LNCaP clone FGC (cell line): ENCODE measurements around the gene ANGPTL7.
"Not testable (repeated sequence)": the region's sequence is repeated elsewhere in the genome, so short reads cannot be mapped to it uniquely, and the experiment has no call there.

Experiments used
- DNase-seq: peaks from one replicate; pipeline ENCODE4 v3.0.0-alpha.2; 2011; ENCODE audit warnings: low read depth
- H3K4me3 ChIP-seq: 2 replicates; pipeline ENCODE4 v1.5.1; 2011; ENCODE audit warnings: mild to moderate bottlenecking, low read depth, low read length, control low read depth
- CTCF ChIP-seq: IDR thresholded peaks from 2 replicates; pipeline ENCODE4 v1.5.1; 2012; ENCODE audit warnings: mild to moderate bottlenecking; ENCODE audit not compliant: control insufficient read depth, insufficient read depth; ENCODE audit errors: extremely low read depth

The ANGPTL7 gene

GRCh38 chr1:11179125-11179524 lies 10.0 kb upstream of the ANGPTL7 start:
- TF ChIP-seq CTCF = no peak
- H3K4me3 ChIP-seq = no peak overlapping the region
- DNase-seq = no peak

- not testable (repeated sequence) for DNase-seq, H3K4me3 ChIP-seq
These were observed 9.4 kb upstream of the ANGPTL7 start for GRCh38 chr1:11179749-11180148.

- no peak overlapping the region for H3K4me3 ChIP-seq
- no peak for TF ChIP-seq CTCF
- no peak for DNase-seq
These were observed 8.8 kb upstream of the ANGPTL7 start for GRCh38 chr1:11180342-11180744.

GRCh38 chr1:11182884-11183283 lies 6.3 kb upstream of the ANGPTL7 start:
- no peak for TF ChIP-seq CTCF
- DNase-seq = no peak
- no peak overlapping the region for H3K4me3 ChIP-seq

- DNase-seq = no peak
- no peak overlapping the region for H3K4me3 ChIP-seq
- no peak for TF ChIP-seq CTCF
These were observed 4.2 kb upstream of the ANGPTL7 start for GRCh38 chr1:11184973-11185372.

- no peak overlapping the region for H3K4me3 ChIP-seq
- no peak for DNase-seq
- TF ChIP-seq CTCF = no peak
These were observed 2.2 kb upstream of the ANGPTL7 start for GRCh38 chr1:11187000-11187399.

- no peak for TF ChIP-seq CTCF
- H3K4me3 ChIP-seq = no peak overlapping the region
- DNase-seq = no peak
These were observed 1.7 kb upstream of the ANGPTL7 start for GRCh38 chr1:11187494-11187893.

- DNase-seq = no peak
- no peak for TF ChIP-seq CTCF
- no peak overlapping the region for H3K4me3 ChIP-seq
These were observed 1.2 kb upstream of the ANGPTL7 start for GRCh38 chr1:11187931-11188330.
